MM.1S (cell line): ENCODE results near the gene RND3.

ENCODE experiments used
- DNase-seq: peaks from one replicate; pipeline ENCODE4 v3.0.0-alpha.2; 2015
- H2AFZ ChIP-seq: fragments of 300-600 bp; sonication (generic); 2 replicates; pipeline ENCODE4 v1.6.0; 2016; ENCODE audit warnings: antibody characterized with exemption, low read length
- H3F3A ChIP-seq: fragments of 300-600 bp; sonication (generic); 2 replicates; pipeline ENCODE4 v1.6.1; 2016; ENCODE audit warnings: mild to moderate bottlenecking, antibody characterized with exemption, low read length, moderate library complexity, mixed read lengths; ENCODE audit not compliant: insufficient read depth
- H3K27ac ChIP-seq: fragments of 300-600 bp; sonication (generic); 2 replicates; pipeline ENCODE4 v1.5.1; 2016; ENCODE audit warnings: mild to moderate bottlenecking, low read length
- H3K27me3 ChIP-seq: fragments of 300-600 bp; sonication (generic); replicated peaks from 2 replicates; pipeline ENCODE4 v1.6.0; 2016; ENCODE audit warnings: low read length; ENCODE audit not compliant: insufficient read depth
- H3K36me3 ChIP-seq: fragments of 300-600 bp; sonication (generic); replicated peaks from 2 replicates; pipeline ENCODE4 v1.6.1; 2016; ENCODE audit warnings: mild to moderate bottlenecking, low read length, mixed read lengths; ENCODE audit not compliant: insufficient read depth
- H3K4me1 ChIP-seq: fragments of 300-600 bp; sonication (generic); 2 replicates; pipeline ENCODE4 v1.6.1; 2016; ENCODE audit warnings: low read length, mixed read lengths
- H3K4me2 ChIP-seq: fragments of 300-600 bp; sonication (generic); 2 replicates; pipeline ENCODE4 v1.6.0; 2016; ENCODE audit warnings: low read depth, low read length
- H3K4me3 ChIP-seq: fragments of 300-600 bp; sonication (generic); 2 replicates; pipeline ENCODE4 v1.5.1; 2016; ENCODE audit warnings: low read length, mixed read lengths
- H3K79me2 ChIP-seq: fragments of 300-600 bp; sonication (generic); 2 replicates; pipeline ENCODE4 v1.6.1; 2016; ENCODE audit warnings: mixed run types, low read length, mixed read lengths
- H3K9ac ChIP-seq: fragments of 300-600 bp; sonication (generic); 2 replicates; pipeline ENCODE4 v1.6.1; 2016; ENCODE audit warnings: low read length, mixed read lengths
- H3K9me2 ChIP-seq: fragments of 300-600 bp; sonication (generic); replicated peaks from 2 replicates; pipeline ENCODE4 v1.6.1; 2016; ENCODE audit warnings: mild to moderate bottlenecking, low read length, mixed read lengths; ENCODE audit not compliant: insufficient read depth
- H3K9me3 ChIP-seq: fragments of 300-600 bp; sonication (generic); replicated peaks from 2 replicates; pipeline ENCODE4 v1.6.1; 2016; ENCODE audit warnings: mild to moderate bottlenecking, low read length, mixed read lengths; ENCODE audit not compliant: insufficient read depth
- H4K20me1 ChIP-seq: fragments of 300-600 bp; sonication (generic); 2 replicates; pipeline ENCODE4 v1.6.1; 2016; ENCODE audit warnings: mild to moderate bottlenecking, low read length, moderate library complexity, mixed read lengths; ENCODE audit not compliant: insufficient read depth
- EZH2 ChIP-seq: fragments of 300-600 bp; sonication (generic); optimal IDR thresholded peaks from 2 replicates; pipeline ENCODE3; 2017; ENCODE audit warnings: low read depth, mild to moderate bottlenecking, antibody characterized with exemption, low read length, mixed read lengths
- EZH2phosphoT487 ChIP-seq: fragments of 300-600 bp; sonication (generic); IDR thresholded peaks from 2 replicates; pipeline ENCODE4 v1.6.1; 2018; ENCODE audit warnings: antibody characterized with exemption, low read length
- TF ChIP-seq, protein P1 (sequence below): fragments of 300-600 bp; sonication (generic); IDR thresholded peaks from 2 replicates; pipeline ENCODE4 v1.5.1; 2016; ENCODE audit warnings: antibody characterized with exemption, low read length, mixed read lengths

Gene RND3

DNA sequence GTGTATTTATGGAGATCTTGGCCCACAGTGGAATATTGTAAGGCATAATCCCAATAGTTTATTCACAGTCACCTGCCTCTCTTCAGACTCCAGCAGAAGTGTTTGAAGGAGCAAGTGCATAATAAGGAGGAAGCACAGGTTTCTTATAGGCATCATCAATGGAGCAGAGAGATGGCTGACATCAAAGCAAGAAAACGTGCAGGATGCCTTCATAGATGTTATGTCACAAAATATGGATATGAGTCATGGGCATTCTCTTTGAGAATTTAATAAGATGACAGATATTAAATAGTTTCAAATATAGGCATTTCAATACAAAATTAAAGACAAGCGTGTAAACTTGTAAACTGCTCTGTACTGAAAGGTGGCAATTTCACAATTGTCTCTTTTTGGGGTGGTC, 4.0 kb upstream of the RND3 start:
- H3K27ac ChIP-seq: no peak overlapping the region
- H3K27me3 ChIP-seq: no peaks in the 10 kb centered on the region
- no peak overlapping the region for H3K4me3 ChIP-seq
- H3K9me2 ChIP-seq: no peaks in the 10 kb centered on the region
- peaks cover 6% of the 10 kb centered on the region for H3F3A ChIP-seq
- no peak overlapping the region for H3K4me2 ChIP-seq
- H3K36me3 ChIP-seq: no peaks in the 10 kb centered on the region
- no peaks in the 10 kb centered on the region for H4K20me1 ChIP-seq
- no peaks in the 10 kb centered on the region for H3K79me2 ChIP-seq
- H3K4me1 ChIP-seq: peaks cover 8% of the 10 kb centered on the region; the same call in 1 of the 2 replicates
- H3K9me3 ChIP-seq: no peaks in the 10 kb centered on the region
- no peak for TF ChIP-seq EZH2phosphoT487
- no peak for TF ChIP-seq EZH2
- TF ChIP-seq, protein P1, sequence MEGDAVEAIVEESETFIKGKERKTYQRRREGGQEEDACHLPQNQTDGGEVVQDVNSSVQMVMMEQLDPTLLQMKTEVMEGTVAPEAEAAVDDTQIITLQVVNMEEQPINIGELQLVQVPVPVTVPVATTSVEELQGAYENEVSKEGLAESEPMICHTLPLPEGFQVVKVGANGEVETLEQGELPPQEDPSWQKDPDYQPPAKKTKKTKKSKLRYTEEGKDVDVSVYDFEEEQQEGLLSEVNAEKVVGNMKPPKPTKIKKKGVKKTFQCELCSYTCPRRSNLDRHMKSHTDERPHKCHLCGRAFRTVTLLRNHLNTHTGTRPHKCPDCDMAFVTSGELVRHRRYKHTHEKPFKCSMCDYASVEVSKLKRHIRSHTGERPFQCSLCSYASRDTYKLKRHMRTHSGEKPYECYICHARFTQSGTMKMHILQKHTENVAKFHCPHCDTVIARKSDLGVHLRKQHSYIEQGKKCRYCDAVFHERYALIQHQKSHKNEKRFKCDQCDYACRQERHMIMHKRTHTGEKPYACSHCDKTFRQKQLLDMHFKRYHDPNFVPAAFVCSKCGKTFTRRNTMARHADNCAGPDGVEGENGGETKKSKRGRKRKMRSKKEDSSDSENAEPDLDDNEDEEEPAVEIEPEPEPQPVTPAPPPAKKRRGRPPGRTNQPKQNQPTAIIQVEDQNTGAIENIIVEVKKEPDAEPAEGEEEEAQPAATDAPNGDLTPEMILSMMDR: no peak
- H2AFZ ChIP-seq: no peak overlapping the region
- DNase-seq: no peak
- no peak overlapping the region for H3K9ac ChIP-seq

DNA sequence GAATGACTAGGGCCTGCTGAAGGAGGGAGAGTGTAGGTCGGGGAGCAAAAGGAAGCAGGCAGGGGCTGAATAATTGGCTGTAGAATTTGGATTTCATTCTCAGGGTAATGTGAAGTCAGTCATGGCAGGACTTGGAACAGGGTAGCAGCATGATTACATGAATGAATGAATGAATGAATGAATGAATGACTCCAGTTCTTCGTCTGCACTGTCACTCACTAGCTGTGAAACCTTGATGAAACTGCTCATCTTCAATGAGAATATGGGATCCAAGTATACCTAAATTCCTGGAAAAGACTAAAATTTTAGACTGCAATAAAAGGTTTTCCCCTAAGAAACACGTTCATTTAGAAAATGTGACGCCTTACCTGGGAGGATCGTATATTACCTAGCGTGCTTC, 3.0 kb upstream of the RND3 start:
- H3K36me3 ChIP-seq: no peaks in the 10 kb centered on the region
- H3F3A ChIP-seq: peaks cover 10% of the 10 kb centered on the region
- no peaks in the 10 kb centered on the region for H3K9me2 ChIP-seq

DNA sequence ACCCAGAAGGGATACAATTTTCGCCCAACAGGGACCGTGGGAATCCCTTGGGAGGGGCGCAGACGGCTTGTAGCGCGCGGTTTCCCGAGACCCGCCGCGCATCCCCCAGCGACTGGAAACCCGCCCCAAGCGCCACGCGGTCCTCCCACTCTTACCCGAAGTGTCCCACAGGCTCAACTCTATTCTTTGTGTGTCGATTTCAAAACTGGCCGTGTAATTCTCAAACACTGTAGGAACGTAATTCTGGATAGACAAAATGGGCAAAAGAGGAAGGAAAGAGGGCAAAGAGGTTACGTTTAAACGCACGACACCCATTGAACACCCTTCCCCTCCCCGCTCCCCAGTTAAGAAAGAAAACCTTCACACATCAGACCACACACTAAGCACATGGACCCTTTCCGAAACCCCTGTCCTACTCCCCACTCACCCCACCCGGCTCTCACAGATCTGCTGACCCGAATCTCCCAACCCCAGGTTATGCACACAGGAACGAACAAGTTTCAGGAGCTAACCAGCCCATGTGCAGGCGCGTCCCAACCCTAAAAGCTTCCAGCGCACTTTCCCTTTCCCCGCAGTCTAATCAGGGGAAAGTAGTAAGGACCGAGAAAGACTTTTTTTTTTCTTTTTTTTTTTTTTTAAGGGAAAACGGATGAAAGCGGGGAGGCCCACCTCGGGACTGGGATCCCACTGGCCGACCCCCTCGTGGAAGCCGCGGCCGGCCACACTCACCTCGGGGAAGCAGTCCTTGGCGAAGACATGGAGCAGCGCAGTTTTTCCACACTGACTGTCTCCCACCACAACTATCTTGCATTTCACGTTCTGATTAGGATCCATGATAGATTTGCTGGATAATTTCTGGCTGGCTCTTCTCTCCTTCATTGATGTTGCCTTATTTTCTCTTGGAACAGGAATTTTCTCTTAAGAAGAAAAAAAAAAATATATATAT, 655 bp downstream of the RND3 start:
- peak overlapping the region; percentile 93 for H3K4me2 ChIP-seq
- H3K9me2 ChIP-seq: no peaks in the 10 kb centered on the region
- peak overlapping the region; percentile 76 for H3K9ac ChIP-seq
- peak; percentile 44 for DNase-seq
- H3K36me3 ChIP-seq: no peaks in the 10 kb centered on the region
- TF ChIP-seq, protein P1: no peak
- no peak for TF ChIP-seq EZH2phosphoT487
- no peak for TF ChIP-seq EZH2
- H3K9me3 ChIP-seq: no peaks in the 10 kb centered on the region
- peaks cover 11% of the 10 kb centered on the region for H3F3A ChIP-seq
- H3K27me3 ChIP-seq: no peaks in the 10 kb centered on the region
- H3K4me1 ChIP-seq: peaks cover 8% of the 10 kb centered on the region
- peak overlapping the region; percentile 53; the same call in 1 of the 2 replicates for H3K27ac ChIP-seq
- peak overlapping the region; percentile 88 for H3K4me3 ChIP-seq
- peak overlapping the region; percentile 73 for H2AFZ ChIP-seq
- peaks cover 14% of the 10 kb centered on the region for H3K79me2 ChIP-seq
- no peaks in the 10 kb centered on the region for H4K20me1 ChIP-seq

More for the DNA sequence above, 3.0 kb upstream of the RND3 start:
- no peak for DNase-seq
- Histone ChIP-seq H3K4me1 (peaks cover 8% of the 10 kb centered on the region; the same call in 1 of the 2 replicates), H3K9me3 (no peaks in the 10 kb centered on the region), H3K4me3 (no peak overlapping the region), H3K27ac (no peak overlapping the region), H2AFZ (no peak overlapping the region), H3K9ac (no peak overlapping the region), H3K79me2 (peaks cover 4% of the 10 kb centered on the region; the same call in 1 of the 2 replicates), H3K27me3 (no peaks in the 10 kb centered on the region), H3K4me2 (no peak overlapping the region), H4K20me1 (no peaks in the 10 kb centered on the region)
- TF ChIP-seq EZH2: no peak
